NCI-H187 (cell line): ENCODE results near the gene SMAD3.

Source experiments
- DNase-seq, 2 experiments: peaks; one replicate each; lab custom pipeline; 2025; lab: John Stamatoyannopoulos, UW

The SMAD3 gene

GRCh38 chr15:67082007-67082536, 16.7 kb downstream of the SMAD3 start:
- DNase-seq: no peak

- DNase-seq: no peak
Measured at GRCh38 chr15:67083135-67083762, 17.8 kb downstream of the SMAD3 start.

- no peak for DNase-seq
Measured at GRCh38 chr15:67084561-67084960, 19.2 kb downstream of the SMAD3 start.

GRCh38 chr15:67085237-67085817, 19.9 kb downstream of the SMAD3 start:
- no peak for DNase-seq

- no peak for DNase-seq
Measured at GRCh38 chr15:67085818-67086636, 20.6 kb downstream of the SMAD3 start.

GRCh38 chr15:67086637-67086914, 21.2 kb downstream of the SMAD3 start:
- no peak for DNase-seq

- no peak for DNase-seq
Measured at GRCh38 chr15:67087507-67088172, 22.2 kb downstream of the SMAD3 start.

- DNase-seq: no peak
Measured at GRCh38 chr15:67089217-67090193, 24.1 kb downstream of the SMAD3 start.

- no peak for DNase-seq
Measured at GRCh38 chr15:67090297-67091070, 25.1 kb downstream of the SMAD3 start.

- no peak for DNase-seq
Measured at GRCh38 chr15:67091071-67091979, 25.9 kb downstream of the SMAD3 start.

- DNase-seq: no peak
Measured at GRCh38 chr15:67091980-67092677, 26.7 kb downstream of the SMAD3 start.

GRCh38 chr15:67092752-67093503, 27.5 kb downstream of the SMAD3 start:
- no peak for DNase-seq

- DNase-seq: no peak
Measured at GRCh38 chr15:67093504-67093862, 28.1 kb downstream of the SMAD3 start.

GRCh38 chr15:67094001-67094826, 28.8 kb downstream of the SMAD3 start:
- no peak for DNase-seq

GRCh38 chr15:67095912-67096311, 30.5 kb downstream of the SMAD3 start:
- DNase-seq: no peak

GRCh38 chr15:67096546-67097294, 31.3 kb downstream of the SMAD3 start:
- no peak for DNase-seq

GRCh38 chr15:67097424-67097823, 32.0 kb downstream of the SMAD3 start:
- DNase-seq: no peak
